WERI-Rb-1 (cell line): ENCODE measurements around the gene MICAL3.
A peak's percentile ranks its signal among the peaks of the same experiment; 100 is the strongest.

ENCODE experiments used
- DNase-seq: peaks from one replicate; pipeline ENCODE4 v3.0.0-alpha.2; 2020
- H3K27ac ChIP-seq: fragments of 250-450 bp; sonication (Bioruptor Pico); 2 replicates; pipeline ENCODE4 v1.5.1; 2020; ENCODE audit warnings: mild to moderate bottlenecking, moderate library complexity
- H3K27me3 ChIP-seq: fragments of 250-450 bp; sonication (Bioruptor Pico); 2 replicates; pipeline ENCODE4 v1.5.1; 2021; ENCODE audit warnings: mild to moderate bottlenecking, low read depth, moderate library complexity; ENCODE audit not compliant: insufficient read depth, severe bottlenecking
- H3K36me3 ChIP-seq: fragments of 250-450 bp; sonication (Bioruptor Pico); 2 replicates; pipeline ENCODE4 v1.5.1; 2020; ENCODE audit warnings: mild to moderate bottlenecking, moderate library complexity
- H3K4me3 ChIP-seq: 2 replicates; pipeline ENCODE4 v1.5.1; 2011; ENCODE audit warnings: low read depth, mild to moderate bottlenecking, control low read depth, low read length
- H3K9me3 ChIP-seq: fragments of 250-450 bp; sonication (Bioruptor Pico); 2 replicates; pipeline ENCODE4 v1.5.1; 2021; ENCODE audit warnings: mild to moderate bottlenecking, moderate library complexity; ENCODE audit not compliant: severe bottlenecking
- TF ChIP-seq, protein P1 (sequence below): IDR thresholded peaks from 2 replicates; pipeline ENCODE4 v1.5.1; 2011; ENCODE audit warnings: low read depth, mild to moderate bottlenecking, control low read depth, inconsistent platforms, low read length

MICAL3 gene

DNA sequence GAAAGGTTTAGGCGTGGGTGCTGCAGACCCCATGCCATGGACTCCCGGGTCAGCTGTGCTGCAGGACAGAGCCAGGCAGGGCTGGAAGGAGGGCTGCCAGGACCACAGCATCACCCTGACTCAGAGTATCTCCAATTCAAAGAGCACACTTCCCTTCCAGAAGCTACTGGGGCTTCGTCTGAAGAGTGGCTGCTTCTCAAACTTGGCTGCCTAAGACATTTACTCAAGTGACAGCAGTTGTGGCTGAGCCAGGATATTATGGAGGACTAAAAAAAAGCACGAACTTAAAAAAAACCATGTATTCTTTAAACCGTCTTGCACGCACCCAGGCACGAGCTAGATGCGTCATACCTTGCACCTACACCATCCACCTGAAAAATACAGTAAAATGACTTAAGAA lies 237.1 kb downstream of the MICAL3 start:
- 0 out of 2 replicates have a peak overlapping the region, but pooled peaks have one; percentile 33 for H3K27ac ChIP-seq
- TF ChIP-seq, protein P1, sequence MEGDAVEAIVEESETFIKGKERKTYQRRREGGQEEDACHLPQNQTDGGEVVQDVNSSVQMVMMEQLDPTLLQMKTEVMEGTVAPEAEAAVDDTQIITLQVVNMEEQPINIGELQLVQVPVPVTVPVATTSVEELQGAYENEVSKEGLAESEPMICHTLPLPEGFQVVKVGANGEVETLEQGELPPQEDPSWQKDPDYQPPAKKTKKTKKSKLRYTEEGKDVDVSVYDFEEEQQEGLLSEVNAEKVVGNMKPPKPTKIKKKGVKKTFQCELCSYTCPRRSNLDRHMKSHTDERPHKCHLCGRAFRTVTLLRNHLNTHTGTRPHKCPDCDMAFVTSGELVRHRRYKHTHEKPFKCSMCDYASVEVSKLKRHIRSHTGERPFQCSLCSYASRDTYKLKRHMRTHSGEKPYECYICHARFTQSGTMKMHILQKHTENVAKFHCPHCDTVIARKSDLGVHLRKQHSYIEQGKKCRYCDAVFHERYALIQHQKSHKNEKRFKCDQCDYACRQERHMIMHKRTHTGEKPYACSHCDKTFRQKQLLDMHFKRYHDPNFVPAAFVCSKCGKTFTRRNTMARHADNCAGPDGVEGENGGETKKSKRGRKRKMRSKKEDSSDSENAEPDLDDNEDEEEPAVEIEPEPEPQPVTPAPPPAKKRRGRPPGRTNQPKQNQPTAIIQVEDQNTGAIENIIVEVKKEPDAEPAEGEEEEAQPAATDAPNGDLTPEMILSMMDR: no peak
- DNase-seq: no peak
- H3K9me3 ChIP-seq: no peaks in the 10 kb centered on the region
- H3K27me3 ChIP-seq: no peaks in the 10 kb centered on the region
- no peak overlapping the region for H3K4me3 ChIP-seq
- no peaks in the 10 kb centered on the region; the same call in 1 of the 2 replicates for H3K36me3 ChIP-seq

- peak overlapping the region; percentile 33; the same call in 1 of the 2 replicates for H3K27ac ChIP-seq
- TF ChIP-seq, protein P1: no peak
- H3K27me3 ChIP-seq: no peaks in the 10 kb centered on the region
- no peak overlapping the region for H3K4me3 ChIP-seq
- peak; percentile 58 for DNase-seq
- no peaks in the 10 kb centered on the region for H3K9me3 ChIP-seq
- H3K36me3 ChIP-seq: no peaks in the 10 kb centered on the region; the same call in 1 of the 2 replicates
Observed at GRCh38 chr22:17786435-17787161, 237.8 kb downstream of the MICAL3 start.

- Histone ChIP-seq H3K36me3 (no peaks in the 10 kb centered on the region; the same call in 1 of the 2 replicates), H3K4me3 (no peak overlapping the region), H3K9me3 (no peaks in the 10 kb centered on the region), H3K27me3 (no peaks in the 10 kb centered on the region), H3K27ac (no peak overlapping the region)
- TF ChIP-seq, protein P1: peak; percentile 77
- DNase-seq: peak; percentile 52
Observed at GRCh38 chr22:17785185-17786184, 238.9 kb downstream of the MICAL3 start.

GRCh38 chr22:17784776-17785175 lies 239.6 kb downstream of the MICAL3 start:
- H3K36me3 ChIP-seq: no peaks in the 10 kb centered on the region; the same call in 1 of the 2 replicates

DNA sequence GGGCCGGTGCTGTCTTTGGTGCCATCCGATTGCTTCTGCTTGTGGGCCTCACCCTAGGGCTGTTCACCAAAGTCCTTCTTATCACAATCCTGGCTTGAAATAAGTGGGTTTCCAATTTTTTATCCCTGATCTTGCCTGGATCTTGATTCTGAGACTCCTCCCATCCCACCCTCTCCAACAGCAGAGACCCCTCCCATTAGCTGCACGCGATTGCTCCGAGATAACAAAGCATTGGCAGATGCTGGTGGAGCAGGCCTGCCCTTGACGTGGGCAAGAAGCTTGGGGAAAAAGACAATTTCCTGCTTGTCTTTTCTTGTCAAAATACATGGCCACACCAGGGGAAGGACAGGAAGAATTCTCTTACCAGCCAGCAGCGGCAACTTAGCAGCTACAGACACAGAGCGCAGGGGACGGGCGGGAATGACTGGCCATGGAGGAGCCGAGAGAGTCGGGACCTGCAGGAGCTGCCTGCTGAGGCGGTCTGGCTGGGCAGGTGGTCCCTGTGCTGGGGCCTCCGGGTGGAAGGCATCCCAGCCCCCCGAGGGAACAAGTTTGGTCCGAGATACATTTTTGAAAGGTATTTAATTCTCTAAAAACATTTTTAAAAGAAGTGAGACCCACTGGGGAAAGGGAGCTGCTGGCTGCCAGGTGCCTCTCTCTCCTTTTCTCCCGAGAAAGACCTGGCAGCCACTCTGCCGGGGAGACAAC lies 240.4 kb downstream of the MICAL3 start:
- Histone ChIP-seq H3K9me3 (no peaks in the 10 kb centered on the region), H3K36me3 (no peaks in the 10 kb centered on the region; the same call in 1 of the 2 replicates), H3K27ac (no peak overlapping the region), H3K4me3 (no peak overlapping the region), H3K27me3 (no peaks in the 10 kb centered on the region)
- TF ChIP-seq, protein P1: no peak
- DNase-seq: no peak

More at GRCh38 chr22:17784776-17785175, 239.6 kb downstream of the MICAL3 start:
- DNase-seq: no peak
- Histone ChIP-seq H3K27ac (no peak overlapping the region), H3K9me3 (no peaks in the 10 kb centered on the region), H3K27me3 (no peaks in the 10 kb centered on the region), H3K4me3 (no peak overlapping the region)
- TF ChIP-seq, protein P1: no peak
